ENCODE results near the gene HK1.

- TF ChIP-seq, protein P1, sequence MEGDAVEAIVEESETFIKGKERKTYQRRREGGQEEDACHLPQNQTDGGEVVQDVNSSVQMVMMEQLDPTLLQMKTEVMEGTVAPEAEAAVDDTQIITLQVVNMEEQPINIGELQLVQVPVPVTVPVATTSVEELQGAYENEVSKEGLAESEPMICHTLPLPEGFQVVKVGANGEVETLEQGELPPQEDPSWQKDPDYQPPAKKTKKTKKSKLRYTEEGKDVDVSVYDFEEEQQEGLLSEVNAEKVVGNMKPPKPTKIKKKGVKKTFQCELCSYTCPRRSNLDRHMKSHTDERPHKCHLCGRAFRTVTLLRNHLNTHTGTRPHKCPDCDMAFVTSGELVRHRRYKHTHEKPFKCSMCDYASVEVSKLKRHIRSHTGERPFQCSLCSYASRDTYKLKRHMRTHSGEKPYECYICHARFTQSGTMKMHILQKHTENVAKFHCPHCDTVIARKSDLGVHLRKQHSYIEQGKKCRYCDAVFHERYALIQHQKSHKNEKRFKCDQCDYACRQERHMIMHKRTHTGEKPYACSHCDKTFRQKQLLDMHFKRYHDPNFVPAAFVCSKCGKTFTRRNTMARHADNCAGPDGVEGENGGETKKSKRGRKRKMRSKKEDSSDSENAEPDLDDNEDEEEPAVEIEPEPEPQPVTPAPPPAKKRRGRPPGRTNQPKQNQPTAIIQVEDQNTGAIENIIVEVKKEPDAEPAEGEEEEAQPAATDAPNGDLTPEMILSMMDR (IDR thresholded peaks at IDR 0.05) = no peak
- TF ChIP-seq POLR2A (IDR thresholded peaks at IDR 0.05) = no peak
Observed at GRCh38 chr10:69404786-69405185, 126.5 kb downstream of the HK1 start.
